SU-DHL-6 (cell line): ENCODE data around the gene IQGAP3.

ENCODE experiments used
- H2AFZ ChIP-seq: fragments of 200-600 bp; sonication (generic); 2 replicates; pipeline ENCODE4 v1.6.1; 2014; ENCODE audit warnings: low read depth, mild to moderate bottlenecking, moderate library complexity, mixed read lengths, antibody characterized with exemption, low read length; ENCODE audit not compliant: severe bottlenecking
- H3F3A ChIP-seq: fragments of 200-600 bp; shearing (Covaris generic); 2 replicates; pipeline ENCODE4 v1.6.0; 2016; ENCODE audit warnings: antibody characterized with exemption, mild to moderate bottlenecking; ENCODE audit not compliant: insufficient read depth
- H3K27ac ChIP-seq: fragments of 200-600 bp; sonication (generic); 2 replicates; pipeline ENCODE4 v1.5.1; 2016; ENCODE audit warnings: low read depth, mild to moderate bottlenecking, low read length, moderate library complexity, mixed read lengths
- H3K27me3 ChIP-seq: fragments of 200-600 bp; sonication (generic), shearing (Covaris generic); 2 replicates; pipeline ENCODE4 v1.6.0; 2014; ENCODE audit warnings: mild to moderate bottlenecking, low read length
- H3K36me3 ChIP-seq: fragments of 200-600 bp; sonication (generic); 2 replicates; pipeline ENCODE4 v1.6.1; 2014; ENCODE audit warnings: mild to moderate bottlenecking, low read length, mixed read lengths
- H3K4me2 ChIP-seq: fragments of 300-600, 200-600 bp; shearing (Covaris generic), sonication (generic); 2 replicates; pipeline ENCODE4 v1.6.0; 2014; ENCODE audit warnings: low read length, low read depth, mild to moderate bottlenecking; ENCODE audit not compliant: poor library complexity, severe bottlenecking
- H3K4me3 ChIP-seq: fragments of 200-600 bp; sonication (generic); 2 replicates; pipeline ENCODE4 v1.5.1; 2014; ENCODE audit warnings: antibody characterized with exemption, low read length, mild to moderate bottlenecking, mixed read lengths; ENCODE audit not compliant: insufficient read depth, poor library complexity, severe bottlenecking
- H3K79me2 ChIP-seq: fragments of 200-600 bp; sonication (generic); 2 replicates; pipeline ENCODE4 v1.6.1; 2014; ENCODE audit warnings: mild to moderate bottlenecking, low read length, moderate library complexity; ENCODE audit not compliant: insufficient read depth
- H3K9ac ChIP-seq: fragments of 200-600 bp; sonication (generic); 2 replicates; pipeline ENCODE4 v1.7.0; 2014; ENCODE audit warnings: mild to moderate bottlenecking, low read length
- H3K9me2 ChIP-seq: fragments of 200-600 bp; sonication (generic); replicated peaks from 2 replicates; pipeline ENCODE4 v1.6.1; 2014; ENCODE audit warnings: low read length; ENCODE audit not compliant: insufficient read depth
- H3K9me3 ChIP-seq: fragments of 200-600 bp; sonication (generic); 2 replicates; pipeline ENCODE4 v1.6.1; 2014; ENCODE audit warnings: low read length, mixed read lengths; ENCODE audit not compliant: insufficient read depth
- H4K20me1 ChIP-seq: fragments of 200-600 bp; sonication (generic); 2 replicates; pipeline ENCODE4 v1.6.1; 2014; ENCODE audit warnings: low read depth, mild to moderate bottlenecking, antibody characterized with exemption, low read length, moderate library complexity, mixed read lengths
- EZH2phosphoT487 ChIP-seq: fragments of 200-600 bp; sonication (generic), shearing (Covaris generic); conservative IDR thresholded peaks from 2 replicates; pipeline ENCODE4 v1.6.1; 2018; ENCODE audit warnings: mild to moderate bottlenecking, antibody characterized with exemption, low read length, moderate library complexity, mixed read lengths
- TF ChIP-seq, protein P1 (sequence below): fragments of 200-600 bp; sonication (generic); IDR thresholded peaks from one replicate; pipeline ENCODE4 v1.5.1; 2017; ENCODE audit warnings: antibody characterized with exemption, mild to moderate bottlenecking, low read length, moderate library complexity; ENCODE audit not compliant: insufficient read depth, poor library complexity, severe bottlenecking

Gene IQGAP3

DNA sequence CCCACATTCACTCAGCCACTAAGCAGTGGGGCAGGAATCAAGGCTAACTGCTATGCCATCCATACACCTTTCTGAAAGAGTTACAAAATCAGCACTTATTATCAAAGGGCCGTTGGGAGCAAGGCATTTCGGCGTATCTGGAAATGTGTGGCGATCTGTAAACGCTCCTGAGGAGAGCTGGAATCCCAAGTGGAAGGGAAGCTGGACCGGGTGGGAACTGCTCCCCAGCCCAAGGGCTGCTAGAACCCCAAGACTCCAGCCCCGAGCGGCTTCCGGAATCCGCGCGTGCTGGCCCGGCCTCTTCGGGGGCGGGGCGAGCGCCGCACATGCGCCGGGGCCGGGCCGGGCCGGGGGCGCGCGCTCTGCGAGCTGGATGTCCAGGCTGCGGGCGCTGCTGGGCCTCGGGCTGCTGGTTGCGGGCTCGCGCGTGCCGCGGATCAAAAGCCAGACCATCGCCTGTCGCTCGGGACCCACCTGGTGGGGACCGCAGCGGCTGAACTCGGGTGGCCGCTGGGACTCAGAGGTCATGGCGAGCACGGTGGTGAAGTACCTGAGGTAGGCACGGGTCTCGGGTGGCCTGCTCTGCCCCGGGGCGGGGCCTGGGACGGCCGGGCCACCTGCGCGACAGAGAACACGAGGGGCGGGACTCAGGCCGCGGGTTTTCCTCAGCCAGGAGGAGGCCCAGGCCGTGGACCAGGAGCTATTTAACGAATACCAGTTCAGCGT lies 19.2 kb upstream of the IQGAP3 start, which contains the start of gene NAXE:
NAXE (plus strand) TSS at position 345 of the 726 bp plus-strand sequence; CDS start at position 374, 29 bp downstream.
- H3F3A ChIP-seq: peaks cover 26% of the 10 kb centered on the region
- no peaks in the 10 kb centered on the region for H4K20me1 ChIP-seq
- peaks cover 5% of the 10 kb centered on the region; the same call in 1 of the 2 replicates for H3K79me2 ChIP-seq
- H3K9me2 ChIP-seq: no peaks in the 10 kb centered on the region
- no peaks in the 10 kb centered on the region for H3K27me3 ChIP-seq
- no peak for TF ChIP-seq EZH2phosphoT487
- TF ChIP-seq, protein P1, sequence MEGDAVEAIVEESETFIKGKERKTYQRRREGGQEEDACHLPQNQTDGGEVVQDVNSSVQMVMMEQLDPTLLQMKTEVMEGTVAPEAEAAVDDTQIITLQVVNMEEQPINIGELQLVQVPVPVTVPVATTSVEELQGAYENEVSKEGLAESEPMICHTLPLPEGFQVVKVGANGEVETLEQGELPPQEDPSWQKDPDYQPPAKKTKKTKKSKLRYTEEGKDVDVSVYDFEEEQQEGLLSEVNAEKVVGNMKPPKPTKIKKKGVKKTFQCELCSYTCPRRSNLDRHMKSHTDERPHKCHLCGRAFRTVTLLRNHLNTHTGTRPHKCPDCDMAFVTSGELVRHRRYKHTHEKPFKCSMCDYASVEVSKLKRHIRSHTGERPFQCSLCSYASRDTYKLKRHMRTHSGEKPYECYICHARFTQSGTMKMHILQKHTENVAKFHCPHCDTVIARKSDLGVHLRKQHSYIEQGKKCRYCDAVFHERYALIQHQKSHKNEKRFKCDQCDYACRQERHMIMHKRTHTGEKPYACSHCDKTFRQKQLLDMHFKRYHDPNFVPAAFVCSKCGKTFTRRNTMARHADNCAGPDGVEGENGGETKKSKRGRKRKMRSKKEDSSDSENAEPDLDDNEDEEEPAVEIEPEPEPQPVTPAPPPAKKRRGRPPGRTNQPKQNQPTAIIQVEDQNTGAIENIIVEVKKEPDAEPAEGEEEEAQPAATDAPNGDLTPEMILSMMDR: no peak
- H3K36me3 ChIP-seq: no peaks in the 10 kb centered on the region
- H2AFZ ChIP-seq: peak within 1 kb of the TSS; percentile 68
- peak within 1 kb of the TSS; percentile 80 for H3K4me3 ChIP-seq
- H3K27ac ChIP-seq: peak within 1 kb of the TSS; percentile 55
- peak within 1 kb of the TSS; percentile 76 for H3K4me2 ChIP-seq
- H3K9ac ChIP-seq: peak within 1 kb of the TSS; percentile 90
- no peaks in the 10 kb centered on the region for H3K9me3 ChIP-seq

GRCh38 chr1:156591181-156591431 lies 18.7 kb upstream of the IQGAP3 start:
- Histone ChIP-seq H3K36me3 (no peaks in the 10 kb centered on the region), H2AFZ (peak overlapping the region; percentile 12), H3K4me3 (peak overlapping the region; percentile 80), H4K20me1 (no peaks in the 10 kb centered on the region), H3K9ac (peak overlapping the region; percentile 90), H3K4me2 (peak overlapping the region; percentile 76), H3K9me2 (no peaks in the 10 kb centered on the region), H3K27ac (peak overlapping the region; percentile 55; the same call in 1 of the 2 replicates), H3F3A (peaks cover 26% of the 10 kb centered on the region), H3K9me3 (no peaks in the 10 kb centered on the region), H3K79me2 (peaks cover 5% of the 10 kb centered on the region; the same call in 1 of the 2 replicates), H3K27me3 (no peaks in the 10 kb centered on the region)
- TF ChIP-seq EZH2phosphoT487: no peak
- TF ChIP-seq, protein P1: no peak

DNA sequence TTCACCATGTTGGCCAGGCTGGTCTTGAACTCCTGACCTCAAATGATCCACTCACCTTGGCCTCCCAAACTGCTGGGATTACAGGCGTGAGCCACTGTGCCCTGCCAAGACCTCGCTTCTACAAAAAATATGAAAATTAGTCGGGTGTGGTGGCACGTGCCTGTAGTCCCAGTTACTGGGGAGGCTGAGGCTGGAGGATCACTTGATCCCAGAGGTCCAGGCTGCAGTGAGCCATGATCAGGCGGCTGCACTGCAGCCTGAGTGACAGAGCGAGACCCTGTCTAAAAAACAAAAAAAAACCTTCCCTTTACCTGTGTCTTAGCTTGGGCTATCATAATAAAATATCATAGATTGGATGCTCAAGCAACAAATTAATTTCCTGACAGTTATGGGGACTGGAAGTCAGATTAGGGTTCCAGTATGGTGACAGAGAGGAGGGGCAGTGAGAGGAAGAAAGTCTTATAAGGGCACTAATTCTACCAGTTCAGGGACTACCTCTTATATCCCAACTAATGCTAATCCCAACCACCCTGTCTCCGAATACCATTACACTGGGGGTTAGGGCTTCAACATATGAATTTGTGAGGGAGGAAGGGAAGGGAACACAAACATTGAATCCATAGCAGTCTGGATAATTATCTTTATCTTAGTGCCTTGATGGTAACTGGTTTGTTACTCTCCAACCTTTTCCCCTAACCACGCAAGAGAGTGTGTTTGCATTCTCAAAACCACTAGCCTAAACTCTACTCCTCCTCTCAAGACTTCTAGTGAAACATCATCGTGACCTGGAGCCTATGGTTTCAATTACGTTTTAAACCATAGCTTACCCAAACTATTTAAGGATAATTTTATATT lies 18.2 kb upstream of the IQGAP3 start:
- no peaks in the 10 kb centered on the region for H3K36me3 ChIP-seq
- H2AFZ ChIP-seq: peak overlapping the region; percentile 12
- peak overlapping the region; percentile 55; the same call in 1 of the 2 replicates for H3K27ac ChIP-seq
- no peaks in the 10 kb centered on the region for H4K20me1 ChIP-seq
- H3K4me3 ChIP-seq: peak overlapping the region; percentile 80
- peaks cover 26% of the 10 kb centered on the region for H3F3A ChIP-seq
- peak overlapping the region; percentile 76 for H3K4me2 ChIP-seq
- no peaks in the 10 kb centered on the region for H3K9me2 ChIP-seq
- H3K79me2 ChIP-seq: peaks cover 5% of the 10 kb centered on the region; the same call in 1 of the 2 replicates
- no peaks in the 10 kb centered on the region for H3K27me3 ChIP-seq
- peak overlapping the region; percentile 90 for H3K9ac ChIP-seq
- TF ChIP-seq, protein P1: no peak
- TF ChIP-seq EZH2phosphoT487: no peak
- no peaks in the 10 kb centered on the region for H3K9me3 ChIP-seq
